Measurements from ENCODE around the gene CADPS.

DNA sequence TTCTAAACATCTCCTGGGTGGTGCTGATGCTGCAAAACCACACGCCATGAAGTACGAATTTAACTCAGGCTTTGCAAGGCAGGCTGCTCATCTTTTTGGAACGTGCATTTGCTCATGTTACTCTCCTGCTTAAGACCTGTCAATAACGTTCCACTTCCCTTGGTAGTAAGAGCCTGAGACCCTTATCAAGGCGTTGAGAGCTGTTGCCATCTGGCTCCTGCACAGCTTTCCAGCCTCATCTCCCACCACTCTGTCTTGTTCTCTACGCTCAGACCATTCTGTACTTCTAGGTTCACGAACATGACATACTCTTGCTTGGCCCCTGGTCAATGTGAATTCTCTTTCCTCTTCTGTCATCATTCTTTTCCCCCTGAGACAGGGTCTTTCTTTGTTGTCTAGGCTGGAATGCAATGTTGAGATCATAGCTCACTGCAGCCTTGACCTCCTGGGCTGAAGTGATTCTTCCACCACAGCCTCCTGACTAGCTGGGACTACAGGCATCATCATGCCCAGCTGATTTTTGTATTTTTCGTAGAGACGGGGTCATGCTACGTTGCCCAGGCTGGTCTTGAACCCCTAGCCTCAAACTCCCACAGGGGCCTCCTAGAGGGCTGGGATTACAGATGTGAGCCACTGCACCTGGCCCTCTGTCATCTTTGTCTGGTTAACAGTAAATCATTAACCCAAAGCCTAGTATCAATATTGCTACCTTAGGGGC is 202.8 kb downstream of the CADPS start:
- TF ChIP-seq, protein P1, sequence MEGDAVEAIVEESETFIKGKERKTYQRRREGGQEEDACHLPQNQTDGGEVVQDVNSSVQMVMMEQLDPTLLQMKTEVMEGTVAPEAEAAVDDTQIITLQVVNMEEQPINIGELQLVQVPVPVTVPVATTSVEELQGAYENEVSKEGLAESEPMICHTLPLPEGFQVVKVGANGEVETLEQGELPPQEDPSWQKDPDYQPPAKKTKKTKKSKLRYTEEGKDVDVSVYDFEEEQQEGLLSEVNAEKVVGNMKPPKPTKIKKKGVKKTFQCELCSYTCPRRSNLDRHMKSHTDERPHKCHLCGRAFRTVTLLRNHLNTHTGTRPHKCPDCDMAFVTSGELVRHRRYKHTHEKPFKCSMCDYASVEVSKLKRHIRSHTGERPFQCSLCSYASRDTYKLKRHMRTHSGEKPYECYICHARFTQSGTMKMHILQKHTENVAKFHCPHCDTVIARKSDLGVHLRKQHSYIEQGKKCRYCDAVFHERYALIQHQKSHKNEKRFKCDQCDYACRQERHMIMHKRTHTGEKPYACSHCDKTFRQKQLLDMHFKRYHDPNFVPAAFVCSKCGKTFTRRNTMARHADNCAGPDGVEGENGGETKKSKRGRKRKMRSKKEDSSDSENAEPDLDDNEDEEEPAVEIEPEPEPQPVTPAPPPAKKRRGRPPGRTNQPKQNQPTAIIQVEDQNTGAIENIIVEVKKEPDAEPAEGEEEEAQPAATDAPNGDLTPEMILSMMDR (conservative IDR thresholded peaks at IDR 0.05; ENCODE audit: low read depth, low read length) = no peak
- TF ChIP-seq EZH2 (IDR thresholded peaks at IDR 0.05; ENCODE audit: borderline replicate concordance, low read depth, low read length, poor library complexity, severe bottlenecking) = no peak

All from A673 (cell line).